Loucy (cell line): Measurements from ENCODE around the gene ACIN1.

Source experiments
- H2AFZ ChIP-seq: fragments of 200-600 bp; sonication (generic); 2 replicates; pipeline ENCODE4 v1.6.0; 2016; ENCODE audit warnings: antibody characterized with exemption, mild to moderate bottlenecking, low read length, moderate library complexity
- H3F3A ChIP-seq: fragments of 200-600 bp; 2 replicates; pipeline ENCODE4 v1.6.0; 2016; ENCODE audit warnings: antibody characterized with exemption, low read depth, mild to moderate bottlenecking
- H3K27me3 ChIP-seq: fragments of 200-600 bp; sonication (generic); 2 replicates; pipeline ENCODE4 v1.6.1; 2014; ENCODE audit warnings: low read length, mild to moderate bottlenecking; ENCODE audit not compliant: insufficient read depth, poor library complexity, severe bottlenecking
- H3K36me3 ChIP-seq: fragments of 200-600 bp; sonication (generic); 2 replicates; pipeline ENCODE4 v1.6.1; 2016; ENCODE audit warnings: low read length; ENCODE audit not compliant: insufficient read depth
- H3K4me1 ChIP-seq: fragments of 200-600 bp; sonication (generic); 2 replicates; pipeline ENCODE4 v1.5.1; 2014; ENCODE audit warnings: low read length, mild to moderate bottlenecking; ENCODE audit not compliant: insufficient read depth, poor library complexity, severe bottlenecking
- H3K4me2 ChIP-seq: fragments of 200-600 bp; sonication (generic); 2 replicates; pipeline ENCODE4 v1.6.0; 2014; ENCODE audit warnings: antibody characterized with exemption, low read length, low read depth, mild to moderate bottlenecking; ENCODE audit not compliant: poor library complexity, severe bottlenecking
- H3K4me3 ChIP-seq: fragments of 200-600 bp; sonication (generic); 2 replicates; pipeline ENCODE4 v1.5.1; 2014; ENCODE audit warnings: low read length, mild to moderate bottlenecking, mixed read lengths; ENCODE audit not compliant: poor library complexity, severe bottlenecking
- H3K79me2 ChIP-seq: fragments of 200-600 bp; sonication (generic); 2 replicates; pipeline ENCODE4 v1.6.1; 2014; ENCODE audit warnings: low read length; ENCODE audit not compliant: insufficient read depth
- H3K9ac ChIP-seq: fragments of 200-600 bp; sonication (generic); 2 replicates; pipeline ENCODE4 v1.6.0; 2014; ENCODE audit warnings: mild to moderate bottlenecking, low read depth, low read length, moderate library complexity; ENCODE audit not compliant: poor library complexity, severe bottlenecking
- H3K9me2 ChIP-seq: fragments of 200-600 bp; sonication (generic); replicated peaks from 2 replicates; pipeline ENCODE4 v1.6.1; 2016; ENCODE audit warnings: low read depth, low read length, mixed read lengths
- H3K9me3 ChIP-seq: fragments of 200-600 bp; sonication (generic); 2 replicates; pipeline ENCODE4 v1.6.1; 2014; ENCODE audit warnings: mild to moderate bottlenecking, antibody characterized with exemption, low read length, low read depth; ENCODE audit not compliant: insufficient read depth
- H4K20me1 ChIP-seq: fragments of 200-600 bp; sonication (generic); 2 replicates; pipeline ENCODE4 v1.6.0; 2014; ENCODE audit warnings: antibody characterized with exemption, low read length, mild to moderate bottlenecking; ENCODE audit not compliant: insufficient read depth, poor library complexity, severe bottlenecking
- EZH2phosphoT487 ChIP-seq: fragments of 200-600 bp; IDR thresholded peaks from 2 replicates; pipeline ENCODE4 v1.6.1; 2018; ENCODE audit warnings: antibody characterized with exemption, mild to moderate bottlenecking, moderate library complexity, borderline replicate concordance
- TF ChIP-seq, protein P1 (sequence below): fragments of 200-600 bp; sonication (generic); conservative IDR thresholded peaks from 2 replicates; pipeline ENCODE4 v1.5.1; 2014; ENCODE audit warnings: mild to moderate bottlenecking, antibody characterized with exemption, low read length

Gene ACIN1

DNA sequence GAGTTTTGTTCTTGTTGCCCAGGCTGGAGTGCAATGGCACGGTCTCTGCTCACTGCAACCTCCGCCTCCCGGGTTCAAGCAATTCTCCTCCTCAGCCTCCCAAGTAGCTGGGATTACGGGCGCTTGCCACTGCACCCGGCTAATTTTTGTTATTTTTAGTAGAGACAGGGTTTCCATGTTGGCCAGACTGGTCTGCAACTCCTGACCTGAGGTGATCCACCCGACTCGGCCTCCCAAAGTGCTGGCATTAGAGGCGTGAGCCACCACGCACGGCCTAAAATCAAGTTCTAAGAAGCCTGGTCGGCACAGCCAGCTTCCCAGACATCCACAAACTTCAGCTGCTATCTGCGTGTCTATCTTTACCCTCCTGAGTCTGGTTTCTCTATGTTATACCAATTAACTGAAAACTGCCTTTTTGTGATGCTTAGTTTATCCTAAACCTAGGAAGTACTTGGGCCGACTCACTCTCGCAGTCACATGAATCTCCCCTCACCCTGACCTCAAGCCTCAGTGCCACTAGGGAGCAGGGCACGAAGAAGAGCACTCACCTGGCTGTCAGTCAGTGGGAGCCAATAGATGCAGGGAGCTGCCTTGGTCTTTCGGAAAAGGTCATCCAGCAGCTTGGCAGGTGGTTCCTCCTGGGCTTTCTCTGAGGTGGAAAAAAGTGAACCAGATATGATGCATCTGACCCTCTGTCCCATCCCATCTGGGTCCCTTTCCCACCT lies 34.2 kb downstream of the ACIN1 start:
- Histone ChIP-seq H3K9me2 (no peaks in the 10 kb centered on the region), H2AFZ (no peak overlapping the region), H3K4me3 (no peak overlapping the region), H3K36me3 (peaks cover 62% of the 10 kb centered on the region; the same call in 1 of the 2 replicates), H3K9ac (no peak overlapping the region), H3K79me2 (peaks cover 3% of the 10 kb centered on the region; the same call in 1 of the 2 replicates), H3K4me1 (peaks cover 13% of the 10 kb centered on the region), H3K4me2 (no peak overlapping the region), H4K20me1 (peaks cover 4% of the 10 kb centered on the region), H3K9me3 (no peaks in the 10 kb centered on the region), H3K27me3 (no peaks in the 10 kb centered on the region), H3F3A (no peaks in the 10 kb centered on the region)
- TF ChIP-seq, protein P1, sequence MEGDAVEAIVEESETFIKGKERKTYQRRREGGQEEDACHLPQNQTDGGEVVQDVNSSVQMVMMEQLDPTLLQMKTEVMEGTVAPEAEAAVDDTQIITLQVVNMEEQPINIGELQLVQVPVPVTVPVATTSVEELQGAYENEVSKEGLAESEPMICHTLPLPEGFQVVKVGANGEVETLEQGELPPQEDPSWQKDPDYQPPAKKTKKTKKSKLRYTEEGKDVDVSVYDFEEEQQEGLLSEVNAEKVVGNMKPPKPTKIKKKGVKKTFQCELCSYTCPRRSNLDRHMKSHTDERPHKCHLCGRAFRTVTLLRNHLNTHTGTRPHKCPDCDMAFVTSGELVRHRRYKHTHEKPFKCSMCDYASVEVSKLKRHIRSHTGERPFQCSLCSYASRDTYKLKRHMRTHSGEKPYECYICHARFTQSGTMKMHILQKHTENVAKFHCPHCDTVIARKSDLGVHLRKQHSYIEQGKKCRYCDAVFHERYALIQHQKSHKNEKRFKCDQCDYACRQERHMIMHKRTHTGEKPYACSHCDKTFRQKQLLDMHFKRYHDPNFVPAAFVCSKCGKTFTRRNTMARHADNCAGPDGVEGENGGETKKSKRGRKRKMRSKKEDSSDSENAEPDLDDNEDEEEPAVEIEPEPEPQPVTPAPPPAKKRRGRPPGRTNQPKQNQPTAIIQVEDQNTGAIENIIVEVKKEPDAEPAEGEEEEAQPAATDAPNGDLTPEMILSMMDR, result no peak
- no peak for TF ChIP-seq EZH2phosphoT487

DNA sequence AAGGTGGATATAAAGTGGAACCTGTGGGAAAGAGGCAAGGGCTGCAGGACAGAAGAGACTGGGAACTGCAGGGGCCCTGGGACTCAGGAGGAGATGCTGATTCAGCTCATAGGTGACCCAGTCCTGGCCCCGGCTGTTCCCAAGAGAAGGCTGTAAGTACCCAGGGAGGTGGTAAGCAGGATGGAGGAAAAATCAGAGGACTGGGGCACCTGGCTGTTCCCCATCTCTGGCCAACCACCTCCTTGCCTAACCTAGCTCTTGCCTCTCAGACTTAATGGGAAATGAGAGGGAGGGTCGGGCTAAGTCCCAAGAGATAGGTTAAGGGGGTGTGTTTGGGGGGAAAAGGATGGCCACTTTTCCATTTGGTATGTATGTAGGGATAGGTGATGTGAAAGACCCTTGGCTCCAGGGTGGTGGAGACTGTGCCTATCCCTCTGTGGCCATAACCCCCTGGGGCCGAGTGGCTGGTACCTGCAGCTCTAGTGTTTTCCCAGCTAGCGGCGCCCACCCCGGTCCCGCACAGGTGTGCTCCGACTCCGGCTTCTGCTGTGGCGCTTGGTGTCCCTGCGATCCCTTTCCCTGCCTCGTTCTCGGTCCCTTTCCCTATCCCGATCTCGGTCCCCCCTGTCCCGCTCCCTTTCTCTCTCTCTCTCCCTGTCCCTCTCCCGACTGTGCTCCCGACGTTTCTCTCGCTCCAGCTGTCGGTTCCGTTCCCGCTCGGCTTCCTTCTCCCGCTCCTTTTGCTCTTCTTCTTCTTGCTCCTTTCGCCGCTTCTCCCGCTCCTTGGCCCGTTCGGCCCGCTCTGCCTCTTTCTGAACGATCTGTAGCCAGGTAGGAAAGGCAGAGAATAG lies 36.1 kb downstream of the ACIN1 start:
- H3K36me3 ChIP-seq, result peaks cover 46% of the 10 kb centered on the region; the same call in 1 of the 2 replicates
- H3K9me3 ChIP-seq, result no peaks in the 10 kb centered on the region
- H3K4me2 ChIP-seq, result no peak overlapping the region
- H3K79me2 ChIP-seq, result no peaks in the 10 kb centered on the region
- H3K4me1 ChIP-seq, result peaks cover 13% of the 10 kb centered on the region
- no peaks in the 10 kb centered on the region for H3F3A ChIP-seq
- no peaks in the 10 kb centered on the region for H4K20me1 ChIP-seq
- no peak overlapping the region for H3K9ac ChIP-seq
- no peak overlapping the region for H3K4me3 ChIP-seq
- no peak for TF ChIP-seq EZH2phosphoT487
- TF ChIP-seq, protein P1, result no peak
- H3K9me2 ChIP-seq, result no peaks in the 10 kb centered on the region
- H3K27me3 ChIP-seq, result no peaks in the 10 kb centered on the region
- no peak overlapping the region for H2AFZ ChIP-seq

DNA sequence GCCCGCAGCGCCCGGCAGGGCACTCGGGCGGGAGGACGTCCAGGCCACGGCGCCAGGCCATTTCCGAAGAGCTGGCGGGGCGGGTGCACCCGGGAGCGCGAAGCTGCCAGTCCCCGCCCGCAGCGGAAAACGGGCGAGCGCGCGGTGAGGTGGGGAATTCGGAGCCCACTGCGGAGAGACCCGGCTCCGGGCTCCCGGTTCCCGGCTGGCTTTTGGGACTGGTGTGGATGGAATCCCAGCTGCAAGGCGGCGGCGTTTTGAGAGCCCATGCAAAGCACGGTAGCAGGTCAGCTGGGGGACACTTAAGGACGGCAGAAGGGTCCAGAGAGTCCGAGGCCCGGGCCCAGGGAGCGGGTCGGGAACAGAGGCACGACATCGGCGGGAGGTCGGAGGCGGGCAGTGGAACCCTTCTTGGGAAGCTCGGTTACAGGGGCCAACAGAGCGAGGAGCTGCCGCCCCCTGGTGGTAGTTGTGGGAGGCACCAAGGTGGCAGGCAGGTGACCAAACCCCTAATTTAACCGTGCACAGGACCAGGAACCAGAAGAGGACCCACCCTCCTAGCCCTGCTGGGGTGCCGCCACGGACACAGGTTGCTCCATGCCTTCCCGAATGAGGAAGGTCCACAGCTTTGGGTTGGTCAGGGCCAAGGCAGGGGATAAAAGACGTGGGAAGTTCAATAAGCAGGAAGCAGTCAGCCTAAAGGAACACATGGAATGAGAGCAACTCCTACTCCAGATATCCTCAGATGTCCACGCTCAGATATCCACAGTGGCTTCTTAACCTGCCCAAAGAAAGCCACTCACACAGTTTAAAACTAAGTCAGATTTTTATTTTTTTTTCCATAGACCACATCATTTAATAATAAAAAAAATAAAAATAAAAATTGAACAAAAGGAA lies 36.9 kb downstream of the ACIN1 start:
- Histone ChIP-seq H3K9ac (peak overlapping the region; percentile 77), H3K4me1 (peaks cover 13% of the 10 kb centered on the region), H3K9me2 (no peaks in the 10 kb centered on the region), H3K4me2 (peak overlapping the region; percentile 95), H3K79me2 (no peaks in the 10 kb centered on the region), H3F3A (no peaks in the 10 kb centered on the region), H3K4me3 (peak overlapping the region; percentile 77), H3K9me3 (no peaks in the 10 kb centered on the region), H2AFZ (peak overlapping the region; percentile 43; the same call in 1 of the 2 replicates), H3K27me3 (no peaks in the 10 kb centered on the region), H4K20me1 (no peaks in the 10 kb centered on the region), H3K36me3 (peaks cover 37% of the 10 kb centered on the region; the same call in 1 of the 2 replicates)
- TF ChIP-seq EZH2phosphoT487, result no peak
- TF ChIP-seq, protein P1, result peak; percentile 82
